ENCODE measurements around the gene HRH4. TPM values are rescaled to one million over a fixed set of nuclear protein-coding genes. Genes with fewer than 3 reads are reported as not detected.

The HRH4 gene
- total and polyA plus RNA-seq, 2 donors (not counting 3 experiments of a cell fraction or from before 2014, with no cell fraction given) = 0.03 TPM; not detected in 1

- CTCF ChIA-PET = interaction anchor here (0.6 to 2.8 kb wide), 3 partner anchors 66 to 250 kb away, joined by 3 to 22 read pairs (median 4); no protein-coding TSS in a partner anchor
- Histone ChIP-seq H3K4me2 (ENCODE audit: insufficient read depth, low read length) (peak within 1 kb of the TSS; percentile 96), H3K9me1 (replicated peaks; ENCODE audit: control insufficient read depth, extremely low read depth, insufficient read depth, low read length) (no peaks in the 10 kb centered on the region), H3K36me3 (ENCODE audit: control insufficient read depth in 2 of 2, extremely low read depth in 1 of 2, insufficient read depth in 2 of 2, low read length in 2 of 2) (peaks cover 0 to 2% of the 10 kb centered on the region in 2 experiments), H3K4me3 (replicated peaks in 1 of 3; ENCODE audit: insufficient read depth in 1 of 3, low read depth in 1 of 3, low read length in 3 of 3) (peak within 1 kb of the TSS; percentile 70 to 92 (median 88)), H3K27me3 (ENCODE audit: control insufficient read depth in 2 of 2, insufficient read depth in 2 of 2, low read length in 2 of 2) (peaks cover 10 to 11% of the 10 kb centered on the region in 2 experiments), H3K9me3 (replicated peaks; ENCODE audit: control insufficient read depth, insufficient read depth, low read length) (no peaks in the 10 kb centered on the region), H3K27ac (ENCODE audit: insufficient read depth, low read depth, low read length) (peak within 1 kb of the TSS; percentile 53), H3K4me1 (ENCODE audit: control insufficient read depth, extremely low read depth, insufficient read depth, low read length) (peaks cover 12% of the 10 kb centered on the region), H2AFZ (ENCODE audit: low read depth, low read length) (peak within 1 kb of the TSS; percentile 92), H3K9ac (replicated peaks; ENCODE audit: extremely low read depth, insufficient read depth, low read length) (peak within 1 kb of the TSS; percentile 94), H4K20me1 (replicated peaks; ENCODE audit: control insufficient read depth, extremely low read depth, insufficient read depth, low read length) (no peaks in the 10 kb centered on the region), H3K79me2 (ENCODE audit: control insufficient read depth, insufficient read depth, low read length) (peaks cover 2% of the 10 kb centered on the region)
- peak; percentile 31 for FAIRE-seq
- DNase-seq (ENCODE audit: low read depth, low spot score) = peak; percentile 83
- intact Hi-C loops (cut with micrococcal nuclease) (loop anchor here (1.0 to 5.0 kb wide), 2 partner anchors 29 to 69 kb away; partner anchors contain the start of gene OSBPL1A), dilution Hi-C loops (cut with MboI; ENCODE audit: extremely low pct_ligation_motif_present, low sequenced_read_pairs) (no loop called here)
- POLR2A ChIA-PET = interaction anchor here (0.8 kb wide), 1 partner anchor 28 kb away, joined by 4 read pairs; the partner anchor contains the start of gene OSBPL1A
- TSS peak; percentile 72 for BruUV-seq (replicated peaks)
- TF ChIP-seq MAX (IDR thresholded peaks at IDR 0.05; ENCODE audit: insufficient read depth, insufficient read length) (peak; percentile 41), FOS (IDR thresholded peaks at IDR 0.05; ENCODE audit: borderline replicate concordance, insufficient read depth, low read length) (no peak), GATA2 (IDR thresholded peaks at IDR 0.05; ENCODE audit: insufficient read depth, insufficient read length, low read depth, low read length) (no peak), EZH2 (IDR thresholded peaks at IDR 0.05; ENCODE audit: borderline replicate concordance, low read depth, low read length, severe bottlenecking) (no peak), MYC (IDR thresholded peaks at IDR 0.05; ENCODE audit: low read depth, low read length) (peak; percentile 24), CTCF (IDR thresholded peaks at IDR 0.05; ENCODE audit: extremely low read depth in 1 of 2, insufficient read depth in 1 of 2, low read depth in 1 of 2, low read length in 2 of 2) (no peak), JUN (IDR thresholded peaks at IDR 0.05; ENCODE audit: borderline replicate concordance, insufficient read depth, insufficient read length, low read depth) (no peak), POLR2AphosphoS5 (IDR thresholded peaks at IDR 0.05; ENCODE audit: insufficient read depth, low read depth, low read length) (peak; percentile 98), POLR2A (IDR thresholded peaks at IDR 0.05; ENCODE audit: low read depth, low read length) (peak; percentile 91)
Measured at GRCh38 chr18:24426398-24427294, 33.8 kb upstream of the HRH4 start, which contains the start of gene IMPACT. TSS of gene IMPACT (plus strand) at chr18:24426670. CDS start at chr18:24426757, 87 bp downstream.
